GM12878 (cell line): ENCODE results near the gene KIAA0930. TPM values are rescaled to one million over a fixed set of nuclear protein-coding genes. Genes with fewer than 3 reads are reported as not detected.

Source experiments
- CEBPB ChIP-seq, 2 experiments: fragments of 150-350 bp in 1 of 2; IDR thresholded peaks; 2 replicates each; pipeline ENCODE4 v1.6.1; 2012 to 2014; ENCODE audit warnings: low read depth in 2 of 2, low read length in 2 of 2, borderline replicate concordance in 1 of 2, inconsistent platforms in 1 of 2
- CHD1 ChIP-seq: IDR thresholded peaks from 2 replicates; pipeline ENCODE4 v1.6.1; 2012; ENCODE audit warnings: low read depth, low read length, improper control_type of control experiment
- E2F4 ChIP-seq: IDR thresholded peaks from 2 replicates; pipeline ENCODE4 v1.6.1; 2012; ENCODE audit warnings: low read depth, low read length, improper control_type of control experiment
- EGR1 ChIP-seq, 2 experiments: IDR thresholded peaks; 1 replicate in 1 of 2; 2 replicates in 1 of 2; pipeline ENCODE4 v1.6.1; 2011 to 2012; ENCODE audit warnings: low read depth in 2 of 2, low read length in 2 of 2, borderline replicate concordance in 1 of 2, mild to moderate bottlenecking in 1 of 2, moderate library complexity in 1 of 2
- GABPA ChIP-seq: IDR thresholded peaks from 2 replicates; pipeline ENCODE4 v1.6.1; 2014; ENCODE audit warnings: antibody characterized with exemption, low read depth, mild to moderate bottlenecking, inconsistent platforms
- JUND ChIP-seq: IDR thresholded peaks from 2 replicates; pipeline ENCODE4 v1.6.1; 2012; ENCODE audit warnings: low read depth, mild to moderate bottlenecking, low read length, improper control_type of control experiment, moderate library complexity
- KAT2A ChIP-seq: conservative IDR thresholded peaks from 2 replicates; pipeline ENCODE4 v1.6.1; 2011; ENCODE audit warnings: low read depth, low read length; ENCODE audit not compliant: control insufficient read depth
- KLF5 ChIP-seq: fragments of 450-650 bp; IDR thresholded peaks from 2 replicates; pipeline ENCODE4 v1.6.1; 2014; ENCODE audit warnings: mild to moderate bottlenecking; ENCODE audit not compliant: partially characterized antibody
- MEF2B ChIP-seq: fragments of 450-650 bp; IDR thresholded peaks from 2 replicates; pipeline ENCODE4 v1.6.1; 2018; ENCODE audit warnings: mild to moderate bottlenecking, moderate library complexity; ENCODE audit not compliant: partially characterized antibody, poor library complexity, severe bottlenecking
- MLLT1 ChIP-seq: fragments of 450-650 bp; IDR thresholded peaks from 2 replicates; pipeline ENCODE4 v1.6.1; 2016; ENCODE audit warnings: mild to moderate bottlenecking
- NRF1 ChIP-seq: conservative IDR thresholded peaks from 2 replicates; pipeline ENCODE4 v1.6.1; 2011; ENCODE audit warnings: mild to moderate bottlenecking, low read depth, low read length, improper control_type of control experiment
- POLR2A ChIP-seq: IDR thresholded peaks from 2 replicates; pipeline ENCODE4 v1.6.1; 2011; ENCODE audit warnings: low read depth, mild to moderate bottlenecking, low read length
- RAD21 ChIP-seq: IDR thresholded peaks from 2 replicates; pipeline ENCODE4 v1.6.1; 2011; ENCODE audit warnings: mild to moderate bottlenecking, low read depth, low read length, moderate library complexity; ENCODE audit not compliant: insufficient read depth
- SMC3 ChIP-seq: IDR thresholded peaks from 2 replicates; pipeline ENCODE4 v1.6.1; 2011; ENCODE audit warnings: low read length, improper control_type of control experiment, borderline replicate concordance
- STAT3 ChIP-seq: IDR thresholded peaks from 2 replicates; pipeline ENCODE4 v1.6.1; 2011; ENCODE audit warnings: low read depth, low read length, improper control_type of control experiment
- TBL1XR1 ChIP-seq: IDR thresholded peaks from 2 replicates; pipeline ENCODE4 v1.6.1; 2012; ENCODE audit warnings: low read depth, low read length, improper control_type of control experiment
- TCF3 ChIP-seq: IDR thresholded peaks from 2 replicates; pipeline ENCODE4 v1.6.1; 2012; ENCODE audit warnings: low read depth, mild to moderate bottlenecking, low read length, borderline replicate concordance; ENCODE audit not compliant: insufficient read depth
- WRNIP1 ChIP-seq: IDR thresholded peaks from 2 replicates; pipeline ENCODE4 v1.6.1; 2011; ENCODE audit warnings: low read depth, low read length, improper control_type of control experiment, borderline replicate concordance
- YY1 ChIP-seq: IDR thresholded peaks from 2 replicates; pipeline ENCODE4 v1.6.1; 2011; ENCODE audit warnings: low read depth, mild to moderate bottlenecking, low read length
- ZNF207 ChIP-seq: fragments of 450-650 bp; IDR thresholded peaks from 2 replicates; pipeline ENCODE4 v1.6.1; 2014; ENCODE audit warnings: antibody characterized with exemption, mild to moderate bottlenecking, borderline replicate concordance
- polyA plus RNA-seq, 11 experiments: library from polyadenylated mRNA; depleted of rRNA in 4 of 11; unstranded in 6 of 11; stranded (reverse) in 5 of 11; fragments of >200 nt; fragmentation: Nextera tagmentation in 4 of 11; fragmentation: Illumina TruSeq in 1 of 11; extraction: Ambion mirVana in 4 of 11; extraction: Trizol in 1 of 11; gene quantifications; 1 replicate in 1 of 11; 2 replicates in 10 of 11; pipeline versions ENCODE4 v1.2.1 to v1.2.3, GENCODE V29; 2011 to 2016; ENCODE audit warnings: inconsistent platforms in 2 of 11, missing spikeins in 2 of 11, low read depth in 1 of 11
- total RNA-seq, 4 experiments: library from RNA; depleted of rRNA in 3 of 4; stranded (reverse); fragments of >200 nt in 3 of 4; fragmentation: Illumina TruSeq in 1 of 4; extraction: Trizol in 1 of 4; gene quantifications; 2 replicates each; pipeline versions ENCODE4 v1.2.1 to v1.2.3, GENCODE V29; 2013 to 2021

KIAA0930 gene
- total and polyA plus RNA-seq, 10 of the 15 experiments (the other 5 are each of a cell fraction or from before 2014, with no cell fraction given): 3.6 to 125 (median 46.3) TPM

GRCh38 chr22:45235101-45235777 is 5.5 kb downstream of the KIAA0930 start (continued):
- no peak for TF ChIP-seq MLLT1
- TF ChIP-seq KLF5: peak; percentile 25
- no peak for TF ChIP-seq CEBPB (IDR thresholded peaks at IDR 0.05; ENCODE audit: borderline replicate concordance in 1 of 2, low read depth in 2 of 2, low read length in 2 of 2)
- TF ChIP-seq TBL1XR1: no peak
- no peak for TF ChIP-seq WRNIP1
- TF ChIP-seq POLR2A: peak; percentile 84
- TF ChIP-seq YY1: peak; percentile 73
- no peak for TF ChIP-seq GABPA
- TF ChIP-seq TCF3: peak; percentile 76; the same call in 1 of the 2 replicates
- TF ChIP-seq KAT2A: no peak
- no peak for TF ChIP-seq E2F4
- 0 out of 2 replicates have a peak, but pooled peaks have one; percentile 9 for TF ChIP-seq JUND
- TF ChIP-seq RAD21: 0 out of 2 replicates have a peak, but pooled peaks have one; percentile 8
- TF ChIP-seq NRF1: no peak
- peak; percentile 78 for TF ChIP-seq ZNF207
- peak in 1 of 2 experiments; percentile 60; a peak in 2 of 3 replicates for TF ChIP-seq EGR1 (IDR thresholded peaks at IDR 0.05; ENCODE audit: borderline replicate concordance in 1 of 2, low read depth in 2 of 2, low read length in 2 of 2)
- peak; percentile 89 for TF ChIP-seq MEF2B
- no peak for TF ChIP-seq CHD1
- no peak for TF ChIP-seq SMC3
- no peak for TF ChIP-seq STAT3
- TF ChIP-seq, all 136 proteins: peak for 52
